Measurements from ENCODE around the gene C2CD5. TPM values are rescaled to one million over a fixed set of nuclear protein-coding genes. Genes with fewer than 3 reads are reported as not detected.
"Not testable (repeated sequence)": the region's sequence is repeated elsewhere in the genome, so short reads cannot be mapped to it uniquely, and the experiment has no call there.

C2CD5 gene
- total RNA-seq, 4 donors from 2014 or later = 60.0 to 99.5 (median 72.6) TPM

- H3K4me1 ChIP-seq = no peaks in the 10 kb centered on the region
- no peak overlapping the region for H3K27ac ChIP-seq
- no peak for DNase-seq
- no peaks in the 10 kb centered on the region for H3K27me3 ChIP-seq
- H3K36me3 ChIP-seq = no peaks in the 10 kb centered on the region
- H3K9me3 ChIP-seq = no peaks in the 10 kb centered on the region
- intact Hi-C loops (cut with DNase I; ENCODE audit: low total_unique reads) = no loop called here
- H3K4me3 ChIP-seq = no peak overlapping the region
- TF ChIP-seq POLR2A (IDR thresholded peaks at IDR 0.05) = no peak
- TF ChIP-seq, protein P1, sequence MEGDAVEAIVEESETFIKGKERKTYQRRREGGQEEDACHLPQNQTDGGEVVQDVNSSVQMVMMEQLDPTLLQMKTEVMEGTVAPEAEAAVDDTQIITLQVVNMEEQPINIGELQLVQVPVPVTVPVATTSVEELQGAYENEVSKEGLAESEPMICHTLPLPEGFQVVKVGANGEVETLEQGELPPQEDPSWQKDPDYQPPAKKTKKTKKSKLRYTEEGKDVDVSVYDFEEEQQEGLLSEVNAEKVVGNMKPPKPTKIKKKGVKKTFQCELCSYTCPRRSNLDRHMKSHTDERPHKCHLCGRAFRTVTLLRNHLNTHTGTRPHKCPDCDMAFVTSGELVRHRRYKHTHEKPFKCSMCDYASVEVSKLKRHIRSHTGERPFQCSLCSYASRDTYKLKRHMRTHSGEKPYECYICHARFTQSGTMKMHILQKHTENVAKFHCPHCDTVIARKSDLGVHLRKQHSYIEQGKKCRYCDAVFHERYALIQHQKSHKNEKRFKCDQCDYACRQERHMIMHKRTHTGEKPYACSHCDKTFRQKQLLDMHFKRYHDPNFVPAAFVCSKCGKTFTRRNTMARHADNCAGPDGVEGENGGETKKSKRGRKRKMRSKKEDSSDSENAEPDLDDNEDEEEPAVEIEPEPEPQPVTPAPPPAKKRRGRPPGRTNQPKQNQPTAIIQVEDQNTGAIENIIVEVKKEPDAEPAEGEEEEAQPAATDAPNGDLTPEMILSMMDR (IDR thresholded peaks at IDR 0.05) = no peak
Observed at GRCh38 chr12:22576065-22576464, 31.7 kb upstream of the C2CD5 start.

GRCh38 chr12:22574921-22575320, 30.6 kb upstream of the C2CD5 start:
- Histone ChIP-seq H3K9me3 (no peaks in the 10 kb centered on the region), H3K36me3 (no peaks in the 10 kb centered on the region)

DNA sequence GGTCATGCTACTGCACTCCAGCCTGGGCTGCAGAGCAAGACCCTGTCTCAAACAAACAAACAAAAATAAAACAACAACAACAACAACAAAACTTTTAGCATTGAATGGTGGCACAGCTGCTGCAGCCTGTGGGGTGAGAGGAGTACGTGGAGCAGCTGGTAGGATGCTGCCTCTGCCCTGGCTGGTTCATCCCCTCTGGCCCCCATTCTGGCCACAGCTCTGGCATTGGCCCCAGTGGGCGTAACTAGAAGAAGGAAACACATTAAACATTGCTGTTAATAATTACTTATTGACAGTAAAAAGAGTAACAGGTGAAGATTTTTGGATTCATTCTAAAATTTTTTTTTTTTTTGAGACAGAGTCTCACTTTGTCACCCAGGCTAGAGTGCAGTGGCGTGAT, 28.8 kb upstream of the C2CD5 start:
- H3K4me1 ChIP-seq = no peaks in the 10 kb centered on the region
- intact Hi-C loops (cut with DNase I; ENCODE audit: low total_unique reads) = no loop called here
- H3K36me3 ChIP-seq = no peaks in the 10 kb centered on the region
- no peak for DNase-seq
- no peak overlapping the region for H3K4me3 ChIP-seq
- no peak for TF ChIP-seq POLR2A (IDR thresholded peaks at IDR 0.05)
- TF ChIP-seq, protein P1 (IDR thresholded peaks at IDR 0.05) = no peak
- H3K9me3 ChIP-seq = no peaks in the 10 kb centered on the region
- no peaks in the 10 kb centered on the region for H3K27me3 ChIP-seq
- no peak overlapping the region for H3K27ac ChIP-seq

More at GRCh38 chr12:22574921-22575320, 30.6 kb upstream of the C2CD5 start:
- H3K27ac ChIP-seq = no peak overlapping the region
- no peaks in the 10 kb centered on the region for H3K27me3 ChIP-seq
- H3K4me3 ChIP-seq = no peak overlapping the region
- intact Hi-C loops (cut with DNase I; ENCODE audit: low total_unique reads) = no loop called here
- no peaks in the 10 kb centered on the region for H3K4me1 ChIP-seq
- TF ChIP-seq, protein P1 (IDR thresholded peaks at IDR 0.05) = no peak
- TF ChIP-seq POLR2A (IDR thresholded peaks at IDR 0.05) = no peak
- no peak for DNase-seq

GRCh38 chr12:22569253-22569652, 24.9 kb upstream of the C2CD5 start:
- TF ChIP-seq POLR2A (IDR thresholded peaks at IDR 0.05) = no peak
- no peak for DNase-seq
- Histone ChIP-seq H3K4me3 (no peak overlapping the region), H3K4me1 (no peaks in the 10 kb centered on the region), H3K36me3 (no peaks in the 10 kb centered on the region), H3K9me3 (no peaks in the 10 kb centered on the region), H3K27me3 (no peaks in the 10 kb centered on the region), H3K27ac (no peak overlapping the region)
- intact Hi-C loops (cut with DNase I; ENCODE audit: low total_unique reads) = no loop called here

GRCh38 chr12:22562036-22563028, 18.0 kb upstream of the C2CD5 start:
- Histone ChIP-seq H3K4me3 (no peak overlapping the region), H3K4me1 (no peaks in the 10 kb centered on the region), H3K9me3 (no peaks in the 10 kb centered on the region), H3K27me3 (no peaks in the 10 kb centered on the region), H3K27ac (no peak overlapping the region), H3K36me3 (no peaks in the 10 kb centered on the region)
- intact Hi-C loops (cut with DNase I; ENCODE audit: low total_unique reads) = no loop called here
- no peak for DNase-seq
- TF ChIP-seq, protein P1 (IDR thresholded peaks at IDR 0.05) = no peak
- TF ChIP-seq POLR2A (IDR thresholded peaks at IDR 0.05) = no peak

DNA sequence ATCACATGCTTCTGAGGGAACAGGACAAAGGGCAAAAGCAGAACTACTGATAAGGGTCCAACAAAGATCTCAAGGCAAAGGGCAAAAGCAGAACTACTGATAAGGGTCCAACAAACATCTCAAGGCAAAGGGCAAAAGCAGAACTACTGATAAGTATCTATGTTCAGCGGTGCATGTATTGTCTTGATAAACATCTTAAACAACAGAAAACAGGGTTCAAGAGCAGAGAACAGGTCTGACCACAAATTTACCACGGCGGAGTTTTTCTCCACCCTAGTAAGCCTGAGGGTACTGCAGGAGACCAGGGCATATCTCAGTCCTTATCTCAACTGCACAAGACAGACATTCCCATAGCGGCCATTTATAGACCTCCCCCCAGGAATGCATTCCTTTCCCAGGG, 10.4 kb upstream of the C2CD5 start:
- H3K27me3 ChIP-seq; H3K4me1 ChIP-seq; H3K4me3 ChIP-seq; H3K36me3 ChIP-seq; intact Hi-C loops (cut with DNase I; ENCODE audit: low total_unique reads); H3K9me3 ChIP-seq; DNase-seq; H3K27ac ChIP-seq: not testable (repeated sequence)
